ENCODE measurements around the gene SDE2.
A peak's percentile ranks its signal among the peaks of the same experiment; 100 is the strongest.
"Not testable (repeated sequence)": the region's sequence is repeated elsewhere in the genome, so short reads cannot be mapped to it uniquely, and the experiment has no call there.

SDE2 gene

GRCh38 chr1:226002667-226003501, 3.7 kb upstream of the SDE2 start:
- no peak overlapping the region for H3K4me3 ChIP-seq (ENCODE audit: low read length)
- no peaks in the 10 kb centered on the region for H3K27me3 ChIP-seq (ENCODE audit: control insufficient read depth, insufficient read depth, low read length)
- H3K36me3 ChIP-seq (ENCODE audit: control insufficient read depth, insufficient read depth, low read length) = no peaks in the 10 kb centered on the region
- H3K9ac ChIP-seq (ENCODE audit: low read length) = no peak overlapping the region
- H3K27ac ChIP-seq (ENCODE audit: low read depth, low read length) = peak overlapping the region; percentile 1
- H3K4me1 ChIP-seq (ENCODE audit: control insufficient read depth, insufficient read depth, low read length) = peaks cover 8% of the 10 kb centered on the region

GRCh38 chr1:226001963-226002666, 3.0 kb upstream of the SDE2 start:
- H3K36me3 ChIP-seq (ENCODE audit: control insufficient read depth, insufficient read depth, low read length) = no peaks in the 10 kb centered on the region
- H3K4me3 ChIP-seq (ENCODE audit: low read length) = no peak overlapping the region
- H3K27me3 ChIP-seq (ENCODE audit: control insufficient read depth, insufficient read depth, low read length) = no peaks in the 10 kb centered on the region
- H3K4me1 ChIP-seq (ENCODE audit: control insufficient read depth, insufficient read depth, low read length) = peaks cover 8% of the 10 kb centered on the region
- peak overlapping the region; percentile 1 for H3K27ac ChIP-seq (ENCODE audit: low read depth, low read length)
- H3K9ac ChIP-seq (ENCODE audit: low read length) = no peak overlapping the region

GRCh38 chr1:226001088-226001487, 1.9 kb upstream of the SDE2 start:
- no peak overlapping the region for H3K27ac ChIP-seq (ENCODE audit: low read depth, low read length)
- H3K4me1 ChIP-seq (ENCODE audit: control insufficient read depth, insufficient read depth, low read length) = peaks cover 8% of the 10 kb centered on the region
- no peaks in the 10 kb centered on the region for H3K27me3 ChIP-seq (ENCODE audit: control insufficient read depth, insufficient read depth, low read length)
- H3K36me3 ChIP-seq (ENCODE audit: control insufficient read depth, insufficient read depth, low read length) = no peaks in the 10 kb centered on the region
- no peak overlapping the region for H3K4me3 ChIP-seq (ENCODE audit: low read length)
- no peak overlapping the region for H3K9ac ChIP-seq (ENCODE audit: low read length)

GRCh38 chr1:226000493-226001081, 1.4 kb upstream of the SDE2 start:
- H3K4me1 ChIP-seq (ENCODE audit: control insufficient read depth, insufficient read depth, low read length); H3K4me3 ChIP-seq (ENCODE audit: low read length); H3K27me3 ChIP-seq (ENCODE audit: control insufficient read depth, insufficient read depth, low read length); H3K27ac ChIP-seq (ENCODE audit: low read depth, low read length); H3K9ac ChIP-seq (ENCODE audit: low read length); H3K36me3 ChIP-seq (ENCODE audit: control insufficient read depth, insufficient read depth, low read length): not testable (repeated sequence)

DNA sequence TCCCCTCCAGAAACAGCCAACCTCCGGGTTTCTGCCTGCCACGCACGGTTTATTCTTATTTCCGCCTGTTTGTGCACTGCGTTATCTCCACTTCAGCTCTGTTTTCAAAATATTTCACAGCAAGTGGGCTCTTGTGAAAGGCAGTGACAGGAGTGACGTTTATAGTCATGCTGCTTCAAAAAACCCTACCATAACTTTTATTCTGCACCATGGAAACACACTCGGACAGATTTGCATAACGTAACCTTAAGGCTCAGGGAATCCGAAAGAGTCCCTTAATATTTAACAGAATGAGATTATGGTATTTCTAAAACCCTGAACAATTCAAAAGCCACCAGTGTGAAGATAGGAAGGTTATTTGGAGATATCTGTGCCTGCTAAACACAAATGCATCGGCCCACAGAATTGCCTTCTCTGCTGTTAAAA, 782 bp upstream of the SDE2 start:
- Histone ChIP-seq H3K4me3 (ENCODE audit: low read length) (peak overlapping the region; percentile 68), H3K9ac (ENCODE audit: low read length) (peak overlapping the region; percentile 84), H3K4me1 (ENCODE audit: control insufficient read depth, insufficient read depth, low read length) (peaks cover 8% of the 10 kb centered on the region), H3K27me3 (ENCODE audit: control insufficient read depth, insufficient read depth, low read length) (no peaks in the 10 kb centered on the region), H3K36me3 (ENCODE audit: control insufficient read depth, insufficient read depth, low read length) (peaks cover 2% of the 10 kb centered on the region), H3K27ac (ENCODE audit: low read depth, low read length) (peak overlapping the region; percentile 96)

- Histone ChIP-seq H3K4me1 (ENCODE audit: control insufficient read depth, insufficient read depth, low read length) (peaks cover 8% of the 10 kb centered on the region), H3K27me3 (ENCODE audit: control insufficient read depth, insufficient read depth, low read length) (no peaks in the 10 kb centered on the region), H3K36me3 (ENCODE audit: control insufficient read depth, insufficient read depth, low read length) (peaks cover 6% of the 10 kb centered on the region), H3K4me3 (ENCODE audit: low read length) (peak overlapping the region; percentile 86), H3K27ac (ENCODE audit: low read depth, low read length) (peak overlapping the region; percentile 87), H3K9ac (ENCODE audit: low read length) (peak overlapping the region; percentile 72)
These were observed 450 bp downstream of the SDE2 start for GRCh38 chr1:225998560-225999226.

GRCh38 chr1:225996946-225997545, 2.1 kb downstream of the SDE2 start:
- Histone ChIP-seq H3K4me1 (ENCODE audit: control insufficient read depth, insufficient read depth, low read length) (peaks cover 8% of the 10 kb centered on the region), H3K36me3 (ENCODE audit: control insufficient read depth, insufficient read depth, low read length) (peaks cover 15% of the 10 kb centered on the region), H3K27ac (ENCODE audit: low read depth, low read length) (no peak overlapping the region), H3K9ac (ENCODE audit: low read length) (no peak overlapping the region), H3K27me3 (ENCODE audit: control insufficient read depth, insufficient read depth, low read length) (no peaks in the 10 kb centered on the region), H3K4me3 (ENCODE audit: low read length) (no peak overlapping the region)

GRCh38 chr1:225995919-225996864, 3.0 kb downstream of the SDE2 start:
- H3K9ac ChIP-seq (ENCODE audit: low read length) = no peak overlapping the region
- H3K4me3 ChIP-seq (ENCODE audit: low read length) = no peak overlapping the region
- H3K4me1 ChIP-seq (ENCODE audit: control insufficient read depth, insufficient read depth, low read length) = peaks cover 8% of the 10 kb centered on the region
- no peaks in the 10 kb centered on the region for H3K27me3 ChIP-seq (ENCODE audit: control insufficient read depth, insufficient read depth, low read length)
- peaks cover 21% of the 10 kb centered on the region for H3K36me3 ChIP-seq (ENCODE audit: control insufficient read depth, insufficient read depth, low read length)
- no peak overlapping the region for H3K27ac ChIP-seq (ENCODE audit: low read depth, low read length)

GRCh38 chr1:225990705-225991464, 8.3 kb downstream of the SDE2 start:
- no peak overlapping the region for H3K27ac ChIP-seq (ENCODE audit: low read depth, low read length)
- H3K36me3 ChIP-seq (ENCODE audit: control insufficient read depth, insufficient read depth, low read length) = peaks cover 32% of the 10 kb centered on the region
- H3K4me1 ChIP-seq (ENCODE audit: control insufficient read depth, insufficient read depth, low read length) = no peaks in the 10 kb centered on the region
- no peaks in the 10 kb centered on the region for H3K27me3 ChIP-seq (ENCODE audit: control insufficient read depth, insufficient read depth, low read length)
- H3K9ac ChIP-seq (ENCODE audit: low read length) = no peak overlapping the region
- no peak overlapping the region for H3K4me3 ChIP-seq (ENCODE audit: low read length)

DNA sequence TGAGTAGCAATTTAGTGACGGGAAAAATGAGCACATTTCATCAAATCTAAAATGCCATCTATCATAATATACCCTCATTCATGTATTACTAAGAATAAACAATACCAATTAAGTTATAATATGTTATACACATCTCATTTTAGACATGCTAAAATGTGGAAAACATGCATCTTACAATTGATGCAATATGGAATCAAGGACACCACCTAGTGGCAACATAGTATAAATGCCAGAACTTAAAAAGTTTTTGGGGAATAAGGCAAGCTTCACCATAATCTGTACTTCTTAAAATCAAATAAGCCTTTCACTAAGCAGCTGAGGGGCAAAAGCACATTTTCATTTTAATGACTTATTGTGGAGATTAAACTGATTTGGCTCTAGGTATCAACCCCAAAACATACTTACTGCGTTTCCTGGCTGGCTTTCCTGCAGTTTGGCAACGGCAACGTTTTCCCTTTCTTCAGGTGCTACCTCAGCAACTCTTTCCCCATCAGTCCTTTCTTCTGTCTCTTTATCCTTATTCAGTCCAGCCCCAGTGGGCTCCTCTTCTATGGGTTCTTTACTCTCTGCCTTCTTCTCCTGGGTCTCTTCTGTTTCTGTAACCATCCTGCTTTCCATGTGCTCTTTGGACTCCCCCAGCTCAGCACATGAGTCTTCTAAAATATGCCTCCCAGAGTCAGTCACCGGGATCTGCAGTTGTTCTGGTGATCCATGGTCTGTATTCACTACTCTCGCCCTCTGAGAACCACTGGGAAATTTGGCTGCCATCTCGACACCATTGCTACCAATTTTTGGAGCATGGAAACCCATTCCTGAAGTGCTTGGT, 11.4 kb downstream of the SDE2 start:
- no peaks in the 10 kb centered on the region for H3K4me1 ChIP-seq (ENCODE audit: control insufficient read depth, insufficient read depth, low read length)
- H3K9ac ChIP-seq (ENCODE audit: low read length) = no peak overlapping the region
- H3K4me3 ChIP-seq (ENCODE audit: low read length) = no peak overlapping the region
- H3K27ac ChIP-seq (ENCODE audit: low read depth, low read length) = no peak overlapping the region
- peaks cover 28% of the 10 kb centered on the region for H3K36me3 ChIP-seq (ENCODE audit: control insufficient read depth, insufficient read depth, low read length)
- no peaks in the 10 kb centered on the region for H3K27me3 ChIP-seq (ENCODE audit: control insufficient read depth, insufficient read depth, low read length)
